Lung (tissue), 12 donors: Measurements from ENCODE around the gene RFX1. TPM values are rescaled to one million over a fixed set of nuclear protein-coding genes. Genes with fewer than 3 reads are reported as not detected.

ENCODE experiments used
- ATAC-seq: fragments of 200-7000 bp; cut with Tn5 transposase; one replicate; pipeline ENCODE4 v1.9.1; 2020; ENCODE audit warnings: moderate number of reproducible peaks; ENCODE audit not compliant: insufficient read depth, low FRiP score
- DNase-seq, 3 donors: peaks; one replicate each; pipeline ENCODE4 v3.0.0-alpha.2; 2013 to 2017
- H3K27ac ChIP-seq, 2 donors: one replicate each; pipeline ENCODE4 v1.5.1; 2013; ENCODE audit warnings: mild to moderate bottlenecking in 2 of 2, moderate library complexity in 2 of 2, control low read depth in 1 of 2, inconsistent platforms in 1 of 2, low read depth in 1 of 2, low read length in 1 of 2
- H3K27me3 ChIP-seq, 3 donors: one replicate each; pipeline ENCODE4 v1.5.1; 2013; ENCODE audit warnings: low read length in 2 of 3; ENCODE audit not compliant: control insufficient read depth in 3 of 3, insufficient read depth in 3 of 3
- H3K36me3 ChIP-seq, 4 donors: one replicate each; pipeline ENCODE4 v1.5.1; 2013; ENCODE audit warnings: low read length in 4 of 4, mild to moderate bottlenecking in 1 of 4, moderate library complexity in 1 of 4; ENCODE audit not compliant: control insufficient read depth in 4 of 4, insufficient read depth in 4 of 4
- H3K4me1 ChIP-seq, 5 donors: one replicate each; pipeline ENCODE4 v1.5.1; 2013; ENCODE audit warnings: low read length in 5 of 5, mild to moderate bottlenecking in 2 of 5, moderate library complexity in 1 of 5; ENCODE audit not compliant: control insufficient read depth in 5 of 5, insufficient read depth in 5 of 5
- H3K4me3 ChIP-seq: one replicate; pipeline ENCODE4 v1.5.1; 2013; ENCODE audit warnings: mild to moderate bottlenecking, control low read depth, moderate library complexity
- H3K9ac ChIP-seq, 2 donors: one replicate each; pipeline ENCODE4 v1.5.1; 2013; ENCODE audit warnings: low read length in 2 of 2, control low read depth in 1 of 2; ENCODE audit not compliant: insufficient read depth in 1 of 2
- H3K9me3 ChIP-seq, 4 donors: one replicate each; pipeline ENCODE4 v1.5.1; 2013; ENCODE audit warnings: low read length in 3 of 4, mild to moderate bottlenecking in 1 of 4, moderate library complexity in 1 of 4; ENCODE audit not compliant: control insufficient read depth in 4 of 4, insufficient read depth in 3 of 4
- WGBS, 2 donors: extraction: QIAGEN DNeasy Blood & Tissue Kit; methylation state at CpG; one replicate each; pipeline ENCODE4 v1.1.7; 2013; 5-methylcytosine and 5-hydroxymethylcytosine counted together
- polyA plus RNA-seq, 2 donors: library from polyadenylated mRNA; stranded (reverse); fragments of 200-250 nt; gene quantifications; one replicate each; pipeline ENCODE4 v1.2.1, GENCODE V29; 2013
- total RNA-seq, 2 donors: library from RNA; depleted of rRNA in 1 of 2; stranded (reverse); fragments of >200 nt in 1 of 2; gene quantifications; one replicate each; pipeline ENCODE4 v1.2.1, GENCODE V29; 2014 to 2021
- TF ChIP-seq, protein P1 (sequence below): IDR thresholded peaks from 2 replicates; pipeline ENCODE4 v1.5.1; 2012; ENCODE audit warnings: mild to moderate bottlenecking; ENCODE audit errors: control extremely low read depth, extremely low read depth
- donor health status: control.
- donor health status: control.
- donor health status: Bipolar disorder and iron deficiency.
- donor health status: healthy.
- donor health status: DM: yes; HTN: yes; CAD: no.

The RFX1 gene
- total and polyA plus RNA-seq, 4 donors = 5.7 to 18.6 (median 8.0) TPM

DNA sequence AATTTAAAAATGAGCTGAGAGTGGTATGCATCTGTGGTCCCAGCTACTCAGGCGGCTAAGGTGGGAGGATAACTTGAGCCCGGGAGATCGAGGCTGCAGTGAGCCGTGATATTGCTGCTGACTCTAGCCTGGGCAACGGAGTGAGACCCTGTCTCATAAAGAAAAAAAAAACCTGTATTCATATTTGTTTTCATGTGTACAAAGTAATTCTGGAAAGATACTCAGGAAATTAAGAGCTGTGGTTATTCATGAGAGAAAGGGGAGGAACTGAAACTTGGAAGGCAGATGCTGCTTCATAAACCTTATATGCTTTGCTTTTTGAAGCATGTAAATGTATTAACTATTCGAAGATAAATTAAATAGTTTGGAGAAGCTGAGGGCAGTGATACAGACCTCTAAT is 13.0 kb upstream of the RFX1 start:
- TF ChIP-seq, protein P1, sequence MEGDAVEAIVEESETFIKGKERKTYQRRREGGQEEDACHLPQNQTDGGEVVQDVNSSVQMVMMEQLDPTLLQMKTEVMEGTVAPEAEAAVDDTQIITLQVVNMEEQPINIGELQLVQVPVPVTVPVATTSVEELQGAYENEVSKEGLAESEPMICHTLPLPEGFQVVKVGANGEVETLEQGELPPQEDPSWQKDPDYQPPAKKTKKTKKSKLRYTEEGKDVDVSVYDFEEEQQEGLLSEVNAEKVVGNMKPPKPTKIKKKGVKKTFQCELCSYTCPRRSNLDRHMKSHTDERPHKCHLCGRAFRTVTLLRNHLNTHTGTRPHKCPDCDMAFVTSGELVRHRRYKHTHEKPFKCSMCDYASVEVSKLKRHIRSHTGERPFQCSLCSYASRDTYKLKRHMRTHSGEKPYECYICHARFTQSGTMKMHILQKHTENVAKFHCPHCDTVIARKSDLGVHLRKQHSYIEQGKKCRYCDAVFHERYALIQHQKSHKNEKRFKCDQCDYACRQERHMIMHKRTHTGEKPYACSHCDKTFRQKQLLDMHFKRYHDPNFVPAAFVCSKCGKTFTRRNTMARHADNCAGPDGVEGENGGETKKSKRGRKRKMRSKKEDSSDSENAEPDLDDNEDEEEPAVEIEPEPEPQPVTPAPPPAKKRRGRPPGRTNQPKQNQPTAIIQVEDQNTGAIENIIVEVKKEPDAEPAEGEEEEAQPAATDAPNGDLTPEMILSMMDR = no peak
- Histone ChIP-seq H3K27me3 (no peaks in the 10 kb centered on the region), H3K9me3 (no peaks in the 10 kb centered on the region), H3K4me3 (no peak overlapping the region), H3K36me3 (no peaks in the 10 kb centered on the region), H3K4me1 (peaks cover 0 to 2% (median 0%) of the 10 kb centered on the region in 5 donors), H3K27ac (no peak overlapping the region), H3K9ac (no peak overlapping the region)
- DNase-seq (no peak), ATAC-seq (no peak)
- 81 to 84% methylated on average over 6 of the region's 6 CpGs for WGBS, 2 donors

DNA sequence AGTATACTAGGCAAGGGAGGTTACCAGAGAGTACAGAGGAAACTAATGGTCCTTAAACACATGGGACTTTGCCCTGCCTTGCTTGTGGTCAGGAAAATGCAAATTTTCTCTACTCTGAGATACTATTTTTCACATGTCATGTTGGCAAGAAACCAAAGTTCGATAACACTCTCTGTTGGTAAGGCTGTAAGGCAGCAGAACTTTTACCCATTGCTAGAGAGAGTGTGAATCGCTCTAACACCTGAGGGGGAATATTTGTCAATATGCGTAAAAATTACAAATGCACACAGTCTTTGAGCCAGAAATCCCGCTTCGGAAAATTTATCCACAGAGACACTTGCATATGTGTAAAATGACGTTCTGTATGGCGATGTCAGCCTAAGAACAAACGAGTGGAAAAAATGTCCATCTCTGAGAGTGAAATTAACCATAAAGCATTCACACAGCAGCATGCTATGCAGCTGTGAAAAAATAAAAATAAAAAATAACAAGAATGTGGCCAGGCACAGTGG is 9.5 kb upstream of the RFX1 start:
- no peaks in the 10 kb centered on the region for H3K9me3 ChIP-seq
- no peaks in the 10 kb centered on the region for H3K36me3 ChIP-seq
- ATAC-seq = no peak
- TF ChIP-seq, protein P1 = no peak
- no peak overlapping the region for H3K4me3 ChIP-seq
- WGBS, 2 donors = 75 to 80% methylated on average over 8 of the region's 8 CpGs
- H3K27me3 ChIP-seq = no peaks in the 10 kb centered on the region
- no peaks in the 10 kb centered on the region for H3K4me1 ChIP-seq
- DNase-seq = no peak
- H3K9ac ChIP-seq = no peak overlapping the region
- H3K27ac ChIP-seq = no peak overlapping the region

DNA sequence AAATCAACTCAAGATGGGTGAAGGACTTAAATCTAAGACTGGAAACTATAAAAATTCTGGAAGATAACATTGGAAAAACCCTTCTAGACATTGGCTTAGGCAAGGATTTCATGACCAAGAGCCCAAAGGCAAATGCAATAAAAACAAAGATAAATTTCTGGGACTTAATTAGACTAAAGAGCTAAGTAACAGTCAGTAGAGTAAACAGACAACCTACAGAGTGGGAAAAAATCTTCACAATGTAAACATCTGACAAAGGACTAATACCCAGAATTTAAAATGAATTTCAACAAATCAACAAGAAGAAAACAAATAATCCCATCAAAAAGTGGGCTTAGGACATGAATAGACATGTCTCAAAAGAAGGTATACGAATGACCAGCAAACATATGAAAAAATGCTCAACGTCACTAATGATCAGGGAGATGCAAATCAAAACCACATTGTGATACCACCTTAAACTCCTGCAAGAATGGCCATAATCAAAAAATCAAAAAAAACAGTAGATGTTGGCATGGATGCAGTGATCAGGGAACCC is 6.3 kb upstream of the RFX1 start:
- ATAC-seq = no peak
- H3K36me3 ChIP-seq = no peaks in the 10 kb centered on the region
- no peak overlapping the region for H3K4me3 ChIP-seq
- no peak overlapping the region for H3K9ac ChIP-seq
- no peak overlapping the region for H3K27ac ChIP-seq
- H3K9me3 ChIP-seq = no peaks in the 10 kb centered on the region
- DNase-seq = no peak
- 88 to 90% methylated on average over 2 of the region's 2 CpGs for WGBS, 2 donors
- no peaks in the 10 kb centered on the region for H3K4me1 ChIP-seq
- H3K27me3 ChIP-seq = no peaks in the 10 kb centered on the region
- TF ChIP-seq, protein P1 = no peak
